Stimulated activated naive CD8-positive, alpha-beta T cell treated with anti-CD3 and anti-CD28 coated beads, Interleukin-15, Interleukin-2, amounts not matched to agents 100 ng/mL and 50 ng/mL, for 24 hours (primary cell): ENCODE results near the gene SERPINA3.

Experiments used
- H3K27ac Mint-ChIP-seq: one replicate; pipeline ENCODE4 v1.8.0; 2021; ENCODE audit warnings: mild to moderate bottlenecking, mixed read lengths
- H3K27me3 Mint-ChIP-seq: one replicate; pipeline ENCODE4 v1.8.0; 2021; ENCODE audit warnings: mixed read lengths
- H3K36me3 Mint-ChIP-seq: one replicate; pipeline ENCODE4 v1.8.0; 2021; ENCODE audit warnings: low read depth, mixed read lengths
- H3K4me1 Mint-ChIP-seq: one replicate; pipeline ENCODE4 v1.8.0; 2021; ENCODE audit warnings: low read depth, mixed read lengths
- H3K4me3 Mint-ChIP-seq: one replicate; pipeline ENCODE4 v1.8.0; 2021; ENCODE audit warnings: mild to moderate bottlenecking, mixed read lengths
- H3K9me3 Mint-ChIP-seq: one replicate; pipeline ENCODE4 v1.8.0; 2021; ENCODE audit warnings: mixed read lengths

The SERPINA3 gene

DNA sequence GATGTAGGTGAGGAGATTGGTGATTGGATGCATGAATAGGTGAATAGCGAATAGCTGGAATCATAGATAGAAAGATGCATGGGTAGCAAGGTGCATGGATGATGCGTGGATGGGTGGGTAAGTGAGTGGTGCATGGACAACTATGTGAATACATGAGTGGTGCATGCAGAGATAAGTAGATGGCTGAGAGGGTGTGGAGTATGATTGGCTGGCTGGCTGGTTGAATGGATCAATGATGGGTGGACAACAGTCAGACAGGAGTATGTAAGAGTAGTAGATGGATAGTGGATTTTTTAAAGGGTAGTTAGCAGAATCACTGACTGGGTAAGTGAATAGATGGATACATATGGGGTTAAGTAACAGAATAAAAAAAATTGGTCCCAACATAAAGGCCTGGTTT, 33.9 kb downstream of the SERPINA3 start:
- Mint-ChIP-seq H3K9me3 (peaks cover 8% of the 10 kb centered on the region), H3K27ac (no peak overlapping the region), H3K4me1 (no peaks in the 10 kb centered on the region), H3K27me3 (peaks cover 8% of the 10 kb centered on the region), H3K36me3 (no peaks in the 10 kb centered on the region), H3K4me3 (no peak overlapping the region)

DNA sequence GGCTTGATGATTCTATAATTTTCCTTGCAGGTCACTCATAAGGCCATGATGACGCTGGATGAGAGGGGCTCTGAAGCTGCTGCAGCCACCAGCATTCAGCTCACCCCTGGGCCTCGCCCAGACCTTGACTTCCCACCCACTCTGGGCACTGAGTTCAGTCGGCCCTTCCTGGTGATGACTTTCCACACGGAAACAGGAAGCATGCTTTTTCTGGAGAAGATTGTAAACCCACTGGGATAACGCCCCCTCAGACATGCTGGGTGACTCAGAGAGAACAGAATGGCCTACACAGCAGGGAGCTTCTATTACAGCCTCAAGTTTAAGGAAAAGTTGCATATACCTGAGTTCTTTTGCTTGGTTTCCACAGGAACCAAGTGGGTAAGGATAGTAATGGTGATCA, 34.3 kb downstream of the SERPINA3 start:
- peaks cover 8% of the 10 kb centered on the region for H3K27me3 Mint-ChIP-seq
- H3K4me3 Mint-ChIP-seq = no peak overlapping the region
- peaks cover 8% of the 10 kb centered on the region for H3K9me3 Mint-ChIP-seq
- H3K4me1 Mint-ChIP-seq = no peaks in the 10 kb centered on the region
- no peaks in the 10 kb centered on the region for H3K36me3 Mint-ChIP-seq
- H3K27ac Mint-ChIP-seq = no peak overlapping the region

DNA sequence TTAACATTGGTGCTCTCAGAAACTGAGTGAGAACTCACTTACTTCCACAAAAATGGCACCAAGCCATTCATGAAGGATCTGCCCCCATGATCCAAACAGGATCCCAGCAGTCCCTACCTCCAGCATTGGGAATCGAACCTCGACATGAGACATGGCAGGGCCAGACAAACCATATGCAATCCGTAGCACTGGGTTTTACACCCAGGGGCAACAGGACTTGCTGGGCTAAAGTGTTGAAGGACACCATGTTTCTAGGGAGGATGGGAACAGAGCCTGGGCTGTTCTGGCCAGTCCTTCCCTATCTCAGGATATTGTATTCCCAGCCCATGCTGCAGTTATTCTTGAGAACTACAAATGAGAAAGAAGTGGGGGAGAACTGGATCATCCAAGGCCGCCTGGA, 36.6 kb downstream of the SERPINA3 start:
- H3K9me3 Mint-ChIP-seq = peaks cover 8% of the 10 kb centered on the region
- no peak overlapping the region for H3K27ac Mint-ChIP-seq
- peaks cover 8% of the 10 kb centered on the region for H3K27me3 Mint-ChIP-seq
- H3K4me3 Mint-ChIP-seq = no peak overlapping the region
- H3K36me3 Mint-ChIP-seq = no peaks in the 10 kb centered on the region
- H3K4me1 Mint-ChIP-seq = no peaks in the 10 kb centered on the region

DNA sequence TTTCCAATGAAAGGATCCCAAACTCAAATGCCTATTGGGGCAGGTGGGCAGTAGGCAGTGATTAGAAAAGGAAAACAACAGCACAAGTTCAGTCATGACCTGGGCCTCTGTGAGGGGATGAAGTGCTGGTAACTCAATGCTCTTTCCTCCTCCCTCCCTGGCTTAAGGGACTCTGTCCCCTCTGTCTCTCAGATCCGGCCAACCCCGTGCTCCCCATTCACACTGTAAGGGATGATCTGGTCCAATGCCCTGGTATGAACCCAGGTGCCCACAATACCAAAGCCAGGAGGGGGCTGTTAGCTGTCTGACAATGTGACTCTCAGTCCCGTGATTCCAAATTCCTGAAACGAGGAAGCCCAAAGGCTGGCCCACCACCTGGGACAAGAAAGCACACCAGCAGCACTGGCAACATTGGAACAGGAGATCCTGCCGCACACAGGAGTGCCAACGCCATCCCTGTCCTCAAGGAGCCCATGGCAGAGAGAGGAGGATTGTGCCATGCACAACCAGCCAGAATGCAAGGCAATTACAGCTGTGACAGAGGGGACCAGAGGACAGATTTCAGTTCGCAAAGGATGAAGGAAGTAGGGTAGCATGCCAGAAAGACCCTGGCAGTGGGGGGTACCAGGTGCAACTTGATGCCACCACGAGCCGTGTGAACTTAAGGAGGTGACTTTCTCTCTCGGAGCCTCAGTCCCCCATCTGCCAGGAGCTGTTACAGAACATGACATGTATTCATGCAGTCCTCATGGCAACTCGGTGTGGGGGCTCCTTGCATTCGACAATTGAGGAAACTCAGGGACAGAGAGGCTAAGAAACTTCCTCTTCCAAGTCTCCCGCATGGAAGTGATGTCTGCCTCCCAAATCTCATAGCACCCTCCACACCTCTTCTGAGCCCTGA, 37.6 kb downstream of the SERPINA3 start:
- H3K4me3 Mint-ChIP-seq = no peak overlapping the region
- peaks cover 8% of the 10 kb centered on the region for H3K27me3 Mint-ChIP-seq
- H3K4me1 Mint-ChIP-seq = no peaks in the 10 kb centered on the region
- H3K9me3 Mint-ChIP-seq = peaks cover 8% of the 10 kb centered on the region
- H3K36me3 Mint-ChIP-seq = no peaks in the 10 kb centered on the region
- H3K27ac Mint-ChIP-seq = no peak overlapping the region

DNA sequence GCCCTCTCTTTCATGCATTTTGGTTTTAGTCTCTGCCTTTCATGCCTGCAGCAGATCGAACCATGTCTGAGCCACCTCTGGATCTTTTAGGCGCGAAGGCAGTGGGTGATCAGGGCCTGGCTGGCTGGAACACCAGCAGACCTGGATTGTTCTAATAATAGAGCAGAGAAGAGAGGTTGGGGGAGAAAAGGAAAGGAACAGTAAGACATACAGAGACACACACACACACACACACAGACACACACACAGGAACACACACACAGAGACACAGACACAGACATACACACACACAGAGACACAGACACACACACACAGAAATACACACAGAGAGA, 38.2 kb downstream of the SERPINA3 start:
- no peaks in the 10 kb centered on the region for H3K36me3 Mint-ChIP-seq
- H3K9me3 Mint-ChIP-seq = peaks cover 8% of the 10 kb centered on the region
- H3K4me3 Mint-ChIP-seq = no peak overlapping the region
- H3K27ac Mint-ChIP-seq = no peak overlapping the region
- peaks cover 7% of the 10 kb centered on the region for H3K27me3 Mint-ChIP-seq
- no peaks in the 10 kb centered on the region for H3K4me1 Mint-ChIP-seq

DNA sequence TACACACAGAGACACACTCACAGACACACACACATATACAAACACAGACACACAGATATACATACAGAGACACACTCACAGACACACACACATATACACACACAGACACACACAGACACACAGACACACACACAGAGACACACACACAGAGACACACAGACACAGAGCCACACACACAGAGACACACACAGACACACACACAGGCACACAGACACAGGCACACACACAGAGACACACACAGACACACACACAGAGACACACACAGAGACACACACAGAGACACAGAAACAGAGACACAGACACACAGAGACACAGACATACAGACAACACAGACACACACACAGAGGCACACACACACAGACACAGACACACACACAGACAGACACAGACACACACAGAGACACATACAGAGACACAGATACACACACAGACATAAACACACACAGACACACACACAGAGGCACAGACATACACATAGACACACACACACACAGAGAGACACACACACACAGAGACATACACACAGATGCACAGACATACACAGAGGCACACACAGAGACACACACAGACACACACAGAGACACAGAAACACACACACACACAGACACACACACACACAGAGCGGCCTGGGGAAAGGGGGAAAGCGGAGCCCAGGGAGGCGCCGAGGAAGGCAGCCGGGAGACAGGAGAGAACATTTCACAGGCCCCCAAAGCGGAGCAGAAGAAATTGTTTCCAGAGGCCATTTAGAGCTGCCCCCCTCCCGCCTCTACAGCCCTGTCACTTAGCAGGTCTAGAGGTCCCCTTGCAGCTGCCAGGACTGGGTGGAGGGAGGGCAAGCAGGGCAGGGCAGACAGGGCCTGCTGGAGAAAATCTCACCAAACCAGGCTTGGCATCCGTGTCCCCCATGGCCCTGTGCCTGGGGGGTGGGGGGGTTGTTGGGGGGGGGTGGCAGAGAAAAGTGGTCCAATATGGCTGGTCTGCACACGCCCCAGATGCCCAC, 38.9 kb downstream of the SERPINA3 start:
- Mint-ChIP-seq H3K36me3 (no peaks in the 10 kb centered on the region), H3K9me3 (peaks cover under 1% of the 10 kb centered on the region), H3K4me1 (no peaks in the 10 kb centered on the region), H3K4me3 (no peak overlapping the region), H3K27me3 (peaks cover under 1% of the 10 kb centered on the region), H3K27ac (no peak overlapping the region)

DNA sequence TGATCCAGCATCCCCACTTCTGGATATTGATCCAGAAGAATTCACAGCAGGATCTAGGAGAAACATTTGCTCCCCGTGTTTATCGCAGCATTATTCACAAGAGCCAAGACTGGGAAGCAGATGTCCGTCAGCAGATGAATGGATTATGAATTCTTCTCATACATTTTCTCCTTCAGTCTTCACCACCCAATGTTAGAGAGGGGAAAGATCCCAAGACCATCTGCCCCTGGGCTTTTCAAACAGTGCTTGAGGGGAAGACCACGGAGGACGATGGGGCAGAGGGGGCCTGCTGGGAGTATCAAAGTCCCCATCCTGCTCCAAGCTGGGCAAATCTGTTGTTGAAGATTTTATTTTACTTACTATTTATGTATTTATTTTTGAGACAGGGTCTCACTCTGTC, 41.1 kb downstream of the SERPINA3 start:
- H3K4me1 Mint-ChIP-seq = no peaks in the 10 kb centered on the region
- no peak overlapping the region for H3K4me3 Mint-ChIP-seq
- no peaks in the 10 kb centered on the region for H3K36me3 Mint-ChIP-seq
- no peaks in the 10 kb centered on the region for H3K9me3 Mint-ChIP-seq
- H3K27ac Mint-ChIP-seq = no peak overlapping the region
- H3K27me3 Mint-ChIP-seq = no peaks in the 10 kb centered on the region

DNA sequence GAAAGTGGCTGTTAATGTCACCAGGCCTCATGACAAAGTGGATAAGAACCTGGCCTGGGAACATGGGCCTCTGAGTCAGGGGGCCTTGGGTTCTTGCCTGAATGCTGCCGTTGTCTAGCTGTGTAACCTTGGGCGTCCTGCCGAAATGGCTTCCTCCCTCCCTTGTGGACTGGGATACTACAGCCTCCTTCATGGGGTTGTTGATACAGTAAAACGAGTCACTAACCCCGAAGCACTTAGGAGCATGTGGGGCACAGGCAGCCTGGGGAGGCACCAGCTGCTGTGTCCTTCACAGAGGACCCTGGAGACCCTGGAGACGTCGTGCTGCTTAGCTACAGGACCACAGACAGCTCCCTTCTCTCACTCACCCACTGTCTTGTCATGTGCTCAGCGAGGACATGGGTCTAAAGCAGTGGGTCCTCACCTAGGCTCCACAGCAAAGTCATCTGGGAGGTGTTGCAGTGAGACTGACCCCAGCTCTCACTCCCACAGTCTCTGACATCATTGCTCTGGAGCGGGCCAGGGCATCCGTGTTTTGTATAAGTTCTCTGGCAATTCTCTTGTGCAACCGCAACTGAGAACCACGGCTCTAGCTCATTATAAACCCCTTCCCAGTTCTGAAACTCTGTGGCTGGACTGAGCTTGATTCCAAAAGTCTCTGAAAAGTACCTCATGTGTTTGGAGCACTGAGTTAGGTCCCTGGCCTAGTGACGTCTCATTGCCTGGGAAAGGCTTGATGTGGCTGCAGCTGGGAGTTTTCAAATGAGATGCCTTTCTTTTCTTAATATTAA, 42.1 kb downstream of the SERPINA3 start:
- Mint-ChIP-seq H3K9me3 (no peaks in the 10 kb centered on the region), H3K27me3 (no peaks in the 10 kb centered on the region)

DNA sequence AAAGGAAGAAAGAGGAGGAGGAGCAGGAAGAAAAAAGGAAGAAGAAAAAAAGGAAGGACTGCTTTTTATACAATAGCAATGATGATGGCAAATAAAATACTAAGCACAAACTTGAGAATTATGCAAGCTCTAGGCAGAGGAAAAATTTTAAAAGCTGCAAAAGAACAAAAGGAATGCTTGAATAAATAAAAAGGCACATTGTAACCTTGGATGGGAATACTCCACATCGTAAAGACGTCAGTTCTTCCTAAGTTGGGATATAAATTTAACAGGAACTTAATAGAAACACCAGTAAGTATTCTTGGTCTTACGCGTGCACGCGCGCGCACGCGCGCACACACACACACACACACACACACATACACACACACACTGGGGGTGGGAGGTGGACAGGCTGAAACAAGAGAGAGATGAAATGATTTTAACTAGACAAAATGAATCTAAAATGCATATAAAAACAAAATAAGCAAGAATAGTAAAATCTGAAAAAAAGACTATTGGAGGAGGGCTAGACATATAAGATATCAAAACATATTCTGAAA, 43.0 kb downstream of the SERPINA3 start:
- H3K36me3 Mint-ChIP-seq = no peaks in the 10 kb centered on the region
- no peaks in the 10 kb centered on the region for H3K27me3 Mint-ChIP-seq
- no peak overlapping the region for H3K27ac Mint-ChIP-seq
- H3K4me1 Mint-ChIP-seq = no peaks in the 10 kb centered on the region
- no peaks in the 10 kb centered on the region for H3K9me3 Mint-ChIP-seq
- no peak overlapping the region for H3K4me3 Mint-ChIP-seq

More for the DNA sequence above, 42.1 kb downstream of the SERPINA3 start:
- H3K4me1 Mint-ChIP-seq = no peaks in the 10 kb centered on the region
- H3K27ac Mint-ChIP-seq = no peak overlapping the region
- no peak overlapping the region for H3K4me3 Mint-ChIP-seq
- no peaks in the 10 kb centered on the region for H3K36me3 Mint-ChIP-seq

DNA sequence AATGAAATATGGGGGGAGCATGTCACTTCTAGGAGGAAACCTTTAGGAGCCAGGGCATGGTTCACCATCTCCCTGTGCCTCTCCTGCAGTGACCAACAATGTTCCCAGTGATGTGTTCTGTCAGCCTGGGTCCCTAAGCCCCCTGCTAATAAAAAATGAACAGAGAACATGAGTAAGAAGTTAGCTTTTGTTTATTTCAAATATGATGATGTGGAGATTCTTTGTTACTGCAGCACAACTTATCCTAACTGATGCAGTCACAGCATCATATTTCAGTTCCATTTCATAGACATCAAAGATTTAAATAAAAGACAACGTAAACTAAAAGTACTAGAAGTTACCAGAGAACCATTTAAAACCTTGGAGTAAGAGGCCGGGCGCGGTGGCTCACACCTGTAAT, 43.9 kb downstream of the SERPINA3 start:
- no peak overlapping the region for H3K4me3 Mint-ChIP-seq
- no peak overlapping the region for H3K27ac Mint-ChIP-seq
- no peaks in the 10 kb centered on the region for H3K9me3 Mint-ChIP-seq
- H3K27me3 Mint-ChIP-seq = no peaks in the 10 kb centered on the region
- H3K36me3 Mint-ChIP-seq = no peaks in the 10 kb centered on the region
- H3K4me1 Mint-ChIP-seq = no peaks in the 10 kb centered on the region

DNA sequence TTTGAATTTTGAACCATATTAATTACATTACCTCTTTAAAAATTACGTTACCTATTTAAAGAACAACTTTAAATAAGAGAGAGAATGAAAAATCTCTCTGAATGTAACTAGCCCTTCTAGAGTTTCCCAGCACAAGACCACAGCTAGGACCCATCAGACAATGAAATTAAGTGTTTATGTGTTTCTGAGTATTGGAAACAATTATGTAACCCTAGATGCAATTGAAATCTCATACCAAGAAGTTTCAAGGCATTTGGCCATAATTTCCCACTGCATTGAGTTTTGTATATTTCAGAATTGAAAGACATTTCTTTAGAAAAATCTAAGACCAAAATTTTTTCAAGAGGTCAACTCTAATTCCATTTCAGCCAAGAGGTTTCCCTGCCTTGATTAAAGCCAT, 47.1 kb downstream of the SERPINA3 start:
- no peak overlapping the region for H3K4me3 Mint-ChIP-seq
- H3K4me1 Mint-ChIP-seq = no peaks in the 10 kb centered on the region
- H3K9me3 Mint-ChIP-seq = no peaks in the 10 kb centered on the region
- H3K27me3 Mint-ChIP-seq = peaks cover 15% of the 10 kb centered on the region
- no peaks in the 10 kb centered on the region for H3K36me3 Mint-ChIP-seq
- H3K27ac Mint-ChIP-seq = no peak overlapping the region

DNA sequence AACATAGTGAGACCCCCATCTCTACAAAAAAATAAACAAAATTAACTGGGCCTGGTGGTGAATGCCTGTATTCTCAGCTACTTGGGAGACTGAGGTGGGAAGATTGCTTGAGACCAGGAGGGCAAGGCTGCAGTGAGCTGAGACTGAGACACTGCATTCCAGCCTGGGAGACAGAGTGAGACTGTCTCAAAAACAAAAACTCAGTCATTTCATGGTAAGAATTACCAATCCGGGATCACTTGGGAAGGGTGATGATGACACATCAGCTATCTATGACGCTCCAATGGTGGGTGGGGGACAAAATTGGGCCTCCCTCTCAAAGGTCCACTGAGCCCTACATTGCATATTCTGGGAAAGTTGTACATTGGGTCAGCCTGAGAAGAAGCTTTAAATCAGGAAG, 47.7 kb downstream of the SERPINA3 start:
- Mint-ChIP-seq H3K27me3 (peaks cover 19% of the 10 kb centered on the region), H3K27ac (no peak overlapping the region), H3K4me3 (no peak overlapping the region), H3K9me3 (no peaks in the 10 kb centered on the region), H3K36me3 (no peaks in the 10 kb centered on the region), H3K4me1 (no peaks in the 10 kb centered on the region)

DNA sequence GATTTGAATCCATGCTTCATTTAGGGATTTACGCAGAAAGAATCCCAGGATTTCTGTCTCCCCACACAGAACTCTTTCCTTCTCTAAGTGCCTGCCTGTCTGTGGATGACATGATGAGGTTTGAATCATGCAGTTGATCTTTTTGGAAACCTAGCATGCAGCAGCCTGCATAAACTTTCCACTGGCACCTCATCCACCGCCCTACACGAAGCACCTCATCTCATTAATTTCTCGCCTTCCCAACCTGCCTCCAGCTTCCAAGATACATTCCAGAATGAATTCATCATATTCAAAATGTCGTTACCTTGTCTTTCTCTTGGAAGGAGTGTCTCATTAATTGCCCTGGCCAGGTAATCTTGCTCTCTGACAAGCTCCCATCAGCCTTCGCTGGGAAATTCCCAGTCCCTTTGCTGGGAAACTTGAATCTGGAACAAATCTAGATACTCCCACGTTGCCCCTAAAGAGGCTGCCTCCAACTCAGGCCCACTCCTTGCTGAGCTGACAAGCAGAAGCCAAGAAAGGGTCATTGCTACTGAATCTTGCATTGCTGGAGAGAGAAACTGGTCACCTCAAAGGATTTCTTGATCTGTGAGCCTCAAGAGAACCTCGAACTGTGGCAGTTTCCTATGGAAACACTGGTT, 48.2 kb downstream of the SERPINA3 start:
- no peak overlapping the region for H3K4me3 Mint-ChIP-seq
- no peaks in the 10 kb centered on the region for H3K4me1 Mint-ChIP-seq
- H3K27me3 Mint-ChIP-seq = peaks cover 22% of the 10 kb centered on the region
- H3K27ac Mint-ChIP-seq = no peak overlapping the region
- no peaks in the 10 kb centered on the region for H3K36me3 Mint-ChIP-seq
- H3K9me3 Mint-ChIP-seq = no peaks in the 10 kb centered on the region

DNA sequence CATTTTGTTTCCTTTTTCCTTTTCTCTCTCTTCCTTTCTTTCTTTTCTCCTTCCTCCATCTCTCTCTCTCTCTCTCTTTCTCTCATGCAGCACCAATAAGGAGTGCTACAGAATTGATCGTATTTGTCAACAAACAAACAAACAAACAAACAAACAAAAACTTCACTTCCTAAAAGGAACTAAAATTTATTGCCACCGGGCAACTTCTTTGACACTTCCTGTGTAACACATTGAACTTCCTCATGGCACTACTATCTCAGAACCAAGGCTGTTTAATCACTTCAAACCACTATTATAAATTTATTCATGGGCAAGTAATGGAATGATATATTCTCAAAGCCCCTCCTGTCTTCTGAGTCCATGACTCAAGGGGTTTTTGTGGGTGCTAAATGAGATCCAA, 51.3 kb downstream of the SERPINA3 start:
- H3K36me3 Mint-ChIP-seq = no peaks in the 10 kb centered on the region
- H3K27me3 Mint-ChIP-seq = peaks cover 33% of the 10 kb centered on the region

More for the DNA sequence above, 51.3 kb downstream of the SERPINA3 start:
- Mint-ChIP-seq H3K27ac (no peak overlapping the region), H3K9me3 (no peaks in the 10 kb centered on the region), H3K4me3 (no peak overlapping the region), H3K4me1 (no peaks in the 10 kb centered on the region)
